ENCODE results near the gene NHSL2. TPM values are rescaled to one million over a fixed set of nuclear protein-coding genes. Genes with fewer than 3 reads are reported as not detected.
A peak's percentile ranks its signal among the peaks of the same experiment; 100 is the strongest.

NHSL2 gene
- total and polyA plus RNA-seq, 2 of the 13 experiments (the other 11 are each of a cell fraction or from before 2014, with no cell fraction given): not detected

DNA sequence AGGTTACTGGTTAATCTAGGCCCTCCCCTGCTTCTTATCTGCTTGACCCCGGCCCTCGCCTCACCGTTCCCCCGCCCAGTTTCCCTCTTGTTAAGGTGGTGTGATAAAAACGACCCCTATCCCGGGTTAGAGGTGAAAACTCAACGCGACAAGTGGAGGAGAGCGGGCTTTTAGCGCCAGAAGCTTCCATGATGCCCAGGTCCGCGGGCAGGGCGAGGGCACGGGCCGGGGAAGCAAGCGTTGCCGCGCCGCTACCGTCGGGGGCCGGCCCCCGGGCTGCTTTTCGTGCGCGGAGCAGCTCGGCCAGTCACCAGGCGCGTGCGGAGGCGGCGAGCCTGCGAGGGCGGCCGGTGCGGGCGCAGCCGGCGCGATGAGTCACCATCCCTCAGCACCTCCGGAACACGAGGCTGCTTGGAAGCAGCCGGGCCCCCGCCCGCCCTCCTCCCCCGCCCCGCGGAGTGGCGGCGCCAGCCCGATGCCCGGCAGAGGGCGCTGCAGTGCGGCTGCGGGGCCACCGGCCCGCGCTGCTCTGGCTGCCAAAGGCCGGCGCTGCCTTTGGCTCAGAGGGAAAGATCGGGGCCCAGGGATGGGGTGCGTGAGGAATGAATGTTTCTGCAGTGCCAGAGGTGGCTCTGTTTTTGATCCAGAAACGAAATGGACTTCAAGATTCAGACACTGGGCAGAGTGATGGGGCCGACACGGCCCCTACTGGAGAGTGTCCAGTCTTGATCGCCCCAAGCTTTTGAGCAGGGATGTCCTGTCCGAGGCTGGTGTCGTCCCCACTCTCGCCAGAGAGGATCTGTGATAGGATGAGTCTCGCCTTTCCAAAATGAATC is 107.8 kb downstream of the NHSL2 start (continued):
- TF ChIP-seq ZNF674 (CRISPR knock-in tag; IDR thresholded peaks at IDR 0.05; ENCODE audit: low read depth): no peak
- TF ChIP-seq, protein P1, sequence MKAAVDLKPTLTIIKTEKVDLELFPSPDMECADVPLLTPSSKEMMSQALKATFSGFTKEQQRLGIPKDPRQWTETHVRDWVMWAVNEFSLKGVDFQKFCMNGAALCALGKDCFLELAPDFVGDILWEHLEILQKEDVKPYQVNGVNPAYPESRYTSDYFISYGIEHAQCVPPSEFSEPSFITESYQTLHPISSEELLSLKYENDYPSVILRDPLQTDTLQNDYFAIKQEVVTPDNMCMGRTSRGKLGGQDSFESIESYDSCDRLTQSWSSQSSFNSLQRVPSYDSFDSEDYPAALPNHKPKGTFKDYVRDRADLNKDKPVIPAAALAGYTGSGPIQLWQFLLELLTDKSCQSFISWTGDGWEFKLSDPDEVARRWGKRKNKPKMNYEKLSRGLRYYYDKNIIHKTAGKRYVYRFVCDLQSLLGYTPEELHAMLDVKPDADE (CRISPR knock-in tag; IDR thresholded peaks at IDR 0.05): 0 out of 2 replicates have a peak, but pooled peaks have one; percentile 63
- TF ChIP-seq ZNF883 (CRISPR knock-in tag; IDR thresholded peaks at IDR 0.05; ENCODE audit: not compliant biosample characterization): peak; percentile 42
- TF ChIP-seq, protein P2, sequence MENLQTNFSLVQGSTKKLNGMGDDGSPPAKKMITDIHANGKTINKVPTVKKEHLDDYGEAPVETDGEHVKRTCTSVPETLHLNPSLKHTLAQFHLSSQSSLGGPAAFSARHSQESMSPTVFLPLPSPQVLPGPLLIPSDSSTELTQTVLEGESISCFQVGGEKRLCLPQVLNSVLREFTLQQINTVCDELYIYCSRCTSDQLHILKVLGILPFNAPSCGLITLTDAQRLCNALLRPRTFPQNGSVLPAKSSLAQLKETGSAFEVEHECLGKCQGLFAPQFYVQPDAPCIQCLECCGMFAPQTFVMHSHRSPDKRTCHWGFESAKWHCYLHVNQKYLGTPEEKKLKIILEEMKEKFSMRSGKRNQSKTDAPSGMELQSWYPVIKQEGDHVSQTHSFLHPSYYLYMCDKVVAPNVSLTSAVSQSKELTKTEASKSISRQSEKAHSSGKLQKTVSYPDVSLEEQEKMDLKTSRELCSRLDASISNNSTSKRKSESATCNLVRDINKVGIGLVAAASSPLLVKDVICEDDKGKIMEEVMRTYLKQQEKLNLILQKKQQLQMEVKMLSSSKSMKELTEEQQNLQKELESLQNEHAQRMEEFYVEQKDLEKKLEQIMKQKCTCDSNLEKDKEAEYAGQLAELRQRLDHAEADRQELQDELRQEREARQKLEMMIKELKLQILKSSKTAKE (CRISPR knock-in tag; IDR thresholded peaks at IDR 0.05; ENCODE audit: borderline replicate concordance): 0 out of 2 replicates have a peak, but pooled peaks have one; percentile 23
- TF ChIP-seq, protein P3, sequence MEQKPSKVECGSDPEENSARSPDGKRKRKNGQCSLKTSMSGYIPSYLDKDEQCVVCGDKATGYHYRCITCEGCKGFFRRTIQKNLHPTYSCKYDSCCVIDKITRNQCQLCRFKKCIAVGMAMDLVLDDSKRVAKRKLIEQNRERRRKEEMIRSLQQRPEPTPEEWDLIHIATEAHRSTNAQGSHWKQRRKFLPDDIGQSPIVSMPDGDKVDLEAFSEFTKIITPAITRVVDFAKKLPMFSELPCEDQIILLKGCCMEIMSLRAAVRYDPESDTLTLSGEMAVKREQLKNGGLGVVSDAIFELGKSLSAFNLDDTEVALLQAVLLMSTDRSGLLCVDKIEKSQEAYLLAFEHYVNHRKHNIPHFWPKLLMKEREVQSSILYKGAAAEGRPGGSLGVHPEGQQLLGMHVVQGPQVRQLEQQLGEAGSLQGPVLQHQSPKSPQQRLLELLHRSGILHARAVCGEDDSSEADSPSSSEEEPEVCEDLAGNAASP (CRISPR knock-in tag; IDR thresholded peaks at IDR 0.05; ENCODE audit: borderline replicate concordance): no peak
- no peak for TF ChIP-seq ZNF12 (CRISPR knock-in tag; IDR thresholded peaks at IDR 0.05)
- TF ChIP-seq, protein P4, sequence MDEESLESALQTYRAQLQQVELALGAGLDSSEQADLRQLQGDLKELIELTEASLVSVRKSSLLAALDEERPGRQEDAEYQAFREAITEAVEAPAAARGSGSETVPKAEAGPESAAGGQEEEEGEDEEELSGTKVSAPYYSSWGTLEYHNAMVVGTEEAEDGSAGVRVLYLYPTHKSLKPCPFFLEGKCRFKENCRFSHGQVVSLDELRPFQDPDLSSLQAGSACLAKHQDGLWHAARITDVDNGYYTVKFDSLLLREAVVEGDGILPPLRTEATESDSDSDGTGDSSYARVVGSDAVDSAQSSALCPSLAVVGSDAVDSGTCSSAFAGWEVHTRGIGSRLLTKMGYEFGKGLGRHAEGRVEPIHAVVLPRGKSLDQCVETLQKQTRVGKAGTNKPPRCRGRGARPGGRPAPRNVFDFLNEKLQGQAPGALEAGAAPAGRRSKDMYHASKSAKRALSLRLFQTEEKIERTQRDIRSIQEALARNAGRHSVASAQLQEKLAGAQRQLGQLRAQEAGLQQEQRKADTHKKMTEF (CRISPR knock-in tag; IDR thresholded peaks at IDR 0.05): no peak
- TF ChIP-seq ZNF782 (CRISPR knock-in tag; IDR thresholded peaks at IDR 0.05; ENCODE audit: borderline replicate concordance): no peak
- TF ChIP-seq, protein P5, sequence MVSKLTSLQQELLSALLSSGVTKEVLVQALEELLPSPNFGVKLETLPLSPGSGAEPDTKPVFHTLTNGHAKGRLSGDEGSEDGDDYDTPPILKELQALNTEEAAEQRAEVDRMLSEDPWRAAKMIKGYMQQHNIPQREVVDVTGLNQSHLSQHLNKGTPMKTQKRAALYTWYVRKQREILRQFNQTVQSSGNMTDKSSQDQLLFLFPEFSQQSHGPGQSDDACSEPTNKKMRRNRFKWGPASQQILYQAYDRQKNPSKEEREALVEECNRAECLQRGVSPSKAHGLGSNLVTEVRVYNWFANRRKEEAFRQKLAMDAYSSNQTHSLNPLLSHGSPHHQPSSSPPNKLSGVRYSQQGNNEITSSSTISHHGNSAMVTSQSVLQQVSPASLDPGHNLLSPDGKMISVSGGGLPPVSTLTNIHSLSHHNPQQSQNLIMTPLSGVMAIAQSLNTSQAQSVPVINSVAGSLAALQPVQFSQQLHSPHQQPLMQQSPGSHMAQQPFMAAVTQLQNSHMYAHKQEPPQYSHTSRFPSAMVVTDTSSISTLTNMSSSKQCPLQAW (CRISPR knock-in tag; IDR thresholded peaks at IDR 0.05): no peak
- peak; percentile 59; the same call in 1 of the 2 replicates for TF ChIP-seq SAFB2 (CRISPR knock-in tag; IDR thresholded peaks at IDR 0.05; ENCODE audit: borderline replicate concordance, low read depth)
- TF ChIP-seq, protein P6, sequence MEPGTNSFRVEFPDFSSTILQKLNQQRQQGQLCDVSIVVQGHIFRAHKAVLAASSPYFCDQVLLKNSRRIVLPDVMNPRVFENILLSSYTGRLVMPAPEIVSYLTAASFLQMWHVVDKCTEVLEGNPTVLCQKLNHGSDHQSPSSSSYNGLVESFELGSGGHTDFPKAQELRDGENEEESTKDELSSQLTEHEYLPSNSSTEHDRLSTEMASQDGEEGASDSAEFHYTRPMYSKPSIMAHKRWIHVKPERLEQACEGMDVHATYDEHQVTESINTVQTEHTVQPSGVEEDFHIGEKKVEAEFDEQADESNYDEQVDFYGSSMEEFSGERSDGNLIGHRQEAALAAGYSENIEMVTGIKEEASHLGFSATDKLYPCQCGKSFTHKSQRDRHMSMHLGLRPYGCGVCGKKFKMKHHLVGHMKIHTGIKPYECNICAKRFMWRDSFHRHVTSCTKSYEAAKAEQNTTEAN (CRISPR knock-in tag; conservative IDR thresholded peaks at IDR 0.05): peak; percentile 67; the same call in 1 of the 2 replicates
- no peak for TF ChIP-seq POLR2A (IDR thresholded peaks at IDR 0.05; ENCODE audit: insufficient read depth in 1 of 2, low read depth in 2 of 2, low read length in 2 of 2)
- TF ChIP-seq ZNF224 (CRISPR knock-in tag; IDR thresholded peaks at IDR 0.05): no peak
- TF ChIP-seq MAFK (conservative IDR thresholded peaks at IDR 0.05 in 1 of 2, IDR thresholded peaks at IDR 0.05 in 1 of 2; ENCODE audit: low read length in 2 of 2): no peak
- TF ChIP-seq, protein P7, sequence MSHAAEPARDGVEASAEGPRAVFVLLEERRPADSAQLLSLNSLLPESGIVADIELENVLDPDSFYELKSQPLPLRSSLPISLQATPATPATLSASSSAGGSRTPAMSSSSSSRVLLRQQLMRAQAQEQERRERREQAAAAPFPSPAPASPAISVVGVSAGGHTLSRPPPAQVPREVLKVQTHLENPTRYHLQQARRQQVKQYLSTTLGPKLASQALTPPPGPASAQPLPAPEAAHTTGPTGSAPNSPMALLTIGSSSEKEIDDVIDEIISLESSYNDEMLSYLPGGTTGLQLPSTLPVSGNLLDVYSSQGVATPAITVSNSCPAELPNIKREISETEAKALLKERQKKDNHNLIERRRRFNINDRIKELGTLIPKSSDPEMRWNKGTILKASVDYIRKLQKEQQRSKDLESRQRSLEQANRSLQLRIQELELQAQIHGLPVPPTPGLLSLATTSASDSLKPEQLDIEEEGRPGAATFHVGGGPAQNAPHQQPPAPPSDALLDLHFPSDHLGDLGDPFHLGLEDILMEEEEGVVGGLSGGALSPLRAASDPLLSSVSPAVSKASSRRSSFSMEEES (CRISPR knock-in tag; IDR thresholded peaks at IDR 0.05): no peak

Measured in HepG2 (cell line).